Mesenteric fat pad (tissue), 1 donor: ENCODE data around the gene DUSP22. TPM values are rescaled to one million over a fixed set of nuclear protein-coding genes. Genes with fewer than 3 reads are reported as not detected.
"Not testable (repeated sequence)": the region's sequence is repeated elsewhere in the genome, so short reads cannot be mapped to it uniquely, and the experiment has no call there.

Experiments used
- DNase-seq: peaks from one replicate; pipeline ENCODE4 v3.0.0-alpha.2; 2020; ENCODE audit warnings: low spot score
- total RNA-seq: library from RNA; stranded (reverse); fragmentation: NEBNext Ultra II Directional; extraction: Animal tissue kit (Norgen Biotek cat#: 25700); gene quantifications from one replicate; pipeline ENCODE4 v1.2.1, GENCODE V29; 2021
- donor health status: DM: yes; HTN: yes; CAD: no.

DUSP22 gene
- total RNA-seq, 1 donor from 2014 or later = 75.0 TPM

GRCh38 chr6:279341-280029, 12.8 kb upstream of the DUSP22 start:
- DNase-seq = no peak

GRCh38 chr6:280775-281468, 11.4 kb upstream of the DUSP22 start:
- no peak for DNase-seq

GRCh38 chr6:281469-282103, 10.7 kb upstream of the DUSP22 start:
- no peak for DNase-seq

- DNase-seq = no peak
Measured at GRCh38 chr6:282177-282866, 10.0 kb upstream of the DUSP22 start.

- DNase-seq = no peak
Measured at GRCh38 chr6:282867-283416, 9.3 kb upstream of the DUSP22 start.

- no peak for DNase-seq
Measured at GRCh38 chr6:284486-284885, 7.8 kb upstream of the DUSP22 start.

GRCh38 chr6:285030-285771, 7.1 kb upstream of the DUSP22 start:
- DNase-seq = no peak

GRCh38 chr6:285902-286301, 6.4 kb upstream of the DUSP22 start:
- not testable (repeated sequence) for DNase-seq

- DNase-seq = no peak
Measured at GRCh38 chr6:286681-287488, 5.4 kb upstream of the DUSP22 start.

GRCh38 chr6:287489-287860, 4.8 kb upstream of the DUSP22 start:
- no peak for DNase-seq

- DNase-seq = no peak
Measured at GRCh38 chr6:288866-289265, 3.4 kb upstream of the DUSP22 start.

GRCh38 chr6:290111-290922, 2.0 kb upstream of the DUSP22 start:
- DNase-seq = no peak

- DNase-seq = no peak
Measured at GRCh38 chr6:291204-291696, 1.0 kb upstream of the DUSP22 start.

GRCh38 chr6:292506-293192, 362 bp downstream of the DUSP22 start:
- no peak for DNase-seq

- no peak for DNase-seq
Measured at GRCh38 chr6:293193-294174, 1.2 kb downstream of the DUSP22 start.

GRCh38 chr6:294656-295565, 2.6 kb downstream of the DUSP22 start:
- no peak for DNase-seq
